SW480 (cell line): ENCODE results near the gene SQSTM1.
"Not testable (repeated sequence)": the region's sequence is repeated elsewhere in the genome, so short reads cannot be mapped to it uniquely, and the experiment has no call there.

Experiments used
- DNase-seq: peaks from one replicate; pipeline ENCODE4 v3.0.0-alpha.2; 2016; ENCODE audit warnings: low spot score

Gene SQSTM1

DNA sequence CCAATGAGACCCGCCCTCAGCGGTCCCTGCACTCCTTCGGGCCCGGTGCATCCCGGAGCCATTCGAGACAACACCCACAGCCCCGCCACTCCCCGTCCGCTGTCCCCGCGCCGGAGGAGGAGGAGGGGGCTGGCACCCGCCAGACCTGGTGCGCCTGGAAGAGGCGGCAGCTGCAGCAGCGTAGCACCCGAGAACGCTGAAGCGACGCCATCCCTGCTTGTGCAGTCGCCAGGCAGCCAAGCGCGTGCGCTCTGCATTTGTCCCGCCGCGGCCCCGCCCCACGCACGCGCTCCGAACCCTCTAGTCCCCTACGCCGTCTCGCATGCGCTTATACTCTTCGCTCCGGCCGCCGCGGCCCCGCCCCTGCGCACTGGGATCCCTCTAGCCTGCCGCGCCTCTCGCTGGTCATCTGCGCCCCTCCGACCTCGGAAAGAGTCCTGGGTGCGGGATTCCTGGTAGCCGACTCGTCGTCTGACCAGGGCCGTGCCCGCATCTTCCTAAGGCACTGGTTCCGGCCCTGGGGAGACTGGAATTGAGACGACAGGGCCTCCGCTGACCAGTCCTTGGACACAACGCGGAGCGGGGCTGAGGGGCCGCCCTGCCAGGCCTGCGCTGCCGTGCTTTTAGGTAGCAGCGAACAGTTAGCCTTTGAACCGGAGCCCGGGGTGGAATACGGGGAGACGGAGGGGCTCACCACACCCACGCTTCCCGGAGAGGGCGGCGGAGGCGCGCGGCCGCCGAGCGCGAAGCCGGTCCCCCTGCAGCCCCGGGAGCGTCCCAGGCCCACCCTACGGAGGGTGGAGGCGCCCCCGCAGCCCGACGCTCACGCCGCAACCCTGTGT is 38.1 kb downstream of the SQSTM1 start, which contains the start of gene MRNIP:
Gene MRNIP (minus strand): TSS at position 232 of the 842 bp plus-strand sequence. CDS start 21 bp downstream, at position 211.
- DNase-seq = peak; percentile 97

DNA sequence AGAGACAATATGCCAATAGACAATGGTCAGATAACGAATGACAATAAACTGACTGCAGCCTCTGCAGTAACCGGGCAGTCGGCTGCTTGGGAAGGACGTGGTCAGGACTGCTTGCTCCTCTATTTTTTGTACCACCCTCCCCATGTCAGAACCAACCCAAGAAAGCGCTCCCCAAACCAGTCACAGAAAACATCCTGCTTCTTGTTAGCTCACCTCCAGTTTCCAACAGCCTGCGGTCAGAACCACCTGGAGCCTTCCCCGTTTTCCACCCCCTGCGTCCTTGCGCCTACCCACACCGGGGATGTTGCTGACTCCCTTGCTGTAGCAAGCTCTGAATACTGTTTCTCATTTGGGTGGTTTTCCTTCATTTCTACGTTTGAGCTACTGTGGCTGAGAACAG is 39.6 kb downstream of the SQSTM1 start:
- DNase-seq = no peak

DNA sequence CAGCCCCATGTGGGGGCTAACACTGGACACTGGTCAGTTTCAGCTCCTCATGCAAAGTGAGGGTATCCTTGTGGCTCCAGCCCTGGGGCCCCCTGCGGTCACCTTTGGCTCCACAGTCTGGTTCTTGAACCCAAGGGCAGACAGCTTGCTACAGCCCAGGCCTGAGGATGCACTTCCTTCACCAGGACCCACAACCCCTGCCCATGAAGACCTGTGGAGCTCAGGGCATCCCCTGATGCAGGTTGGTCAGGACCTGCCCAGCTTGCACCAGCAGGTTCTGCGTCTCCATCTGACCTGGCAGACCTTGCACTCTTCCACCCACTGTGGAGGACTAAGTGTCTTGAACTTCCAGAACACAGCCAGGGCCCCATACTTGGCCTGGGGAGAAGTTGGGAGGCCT is 41.6 kb downstream of the SQSTM1 start:
- no peak for DNase-seq

DNA sequence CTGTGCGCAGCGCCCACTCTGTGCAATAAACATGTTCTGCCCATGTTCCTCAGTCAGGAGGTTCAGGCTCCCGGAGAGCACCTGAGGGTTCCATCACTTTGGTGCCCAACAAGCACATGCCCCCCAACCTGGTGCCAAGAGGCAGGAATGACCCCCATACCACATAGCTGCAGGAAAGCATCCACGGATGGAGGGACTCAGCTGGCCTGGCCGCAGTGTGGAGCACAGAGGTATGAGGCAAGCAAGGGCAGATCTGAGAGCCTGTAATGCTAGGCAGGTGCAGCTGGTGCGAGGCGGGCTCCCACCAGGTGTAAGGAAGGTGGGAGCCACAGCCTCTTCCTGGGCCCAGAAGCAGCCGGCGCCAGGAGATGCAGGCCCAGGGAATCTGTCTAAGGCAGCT is 42.2 kb downstream of the SQSTM1 start:
- DNase-seq = no peak

DNA sequence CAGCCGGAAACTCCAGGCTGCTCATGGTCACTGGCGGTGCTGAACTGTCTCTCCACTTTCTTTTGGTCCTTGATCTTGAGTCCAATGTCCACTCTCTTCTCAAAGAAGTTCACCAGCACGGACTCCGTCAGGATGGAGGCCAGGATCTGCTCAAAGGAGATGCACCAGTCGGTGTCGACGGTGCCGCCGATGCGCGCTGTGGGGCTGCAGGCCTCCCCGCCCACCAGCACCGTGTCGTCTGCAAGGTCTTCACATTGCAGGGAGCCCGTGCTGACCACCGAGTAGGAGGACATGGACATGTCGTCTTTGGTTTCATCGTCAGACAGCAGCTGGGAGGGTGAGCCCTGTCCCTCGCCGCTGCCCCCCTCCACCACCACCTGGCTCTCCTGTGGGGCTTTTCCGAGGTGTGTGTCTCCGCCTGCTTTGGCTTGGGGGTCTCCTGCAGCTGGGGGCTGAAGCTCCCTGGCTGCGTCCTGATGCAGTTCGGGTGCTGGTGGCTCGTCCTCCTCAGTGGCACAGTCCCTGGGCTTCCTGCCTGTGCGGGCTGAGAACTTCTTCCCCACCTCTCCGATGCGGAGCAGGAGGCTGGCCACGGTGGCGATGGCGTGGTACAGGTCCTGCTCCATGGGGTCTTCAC is 42.9 kb downstream of the SQSTM1 start:
- no peak for DNase-seq

DNA sequence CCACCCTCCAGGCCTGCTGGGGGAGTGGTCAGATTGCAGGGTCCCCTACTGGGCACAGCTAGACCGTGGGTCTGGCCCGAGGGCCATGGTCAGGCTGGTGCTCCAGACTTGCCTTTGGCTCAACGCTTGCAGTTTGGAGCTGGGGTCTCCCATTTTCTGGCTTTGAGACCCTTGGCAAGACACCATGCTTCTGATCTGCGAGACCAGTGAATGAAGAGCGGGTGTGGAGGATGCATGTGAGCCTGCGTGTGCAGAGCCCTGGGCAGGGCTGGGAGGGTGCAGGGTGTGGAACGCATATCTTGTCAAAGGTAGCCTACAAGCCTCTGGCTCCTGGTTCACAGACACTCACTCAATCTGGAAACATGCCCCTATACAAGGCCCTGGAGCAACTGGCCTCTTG is 44.0 kb downstream of the SQSTM1 start:
- DNase-seq = no peak

DNA sequence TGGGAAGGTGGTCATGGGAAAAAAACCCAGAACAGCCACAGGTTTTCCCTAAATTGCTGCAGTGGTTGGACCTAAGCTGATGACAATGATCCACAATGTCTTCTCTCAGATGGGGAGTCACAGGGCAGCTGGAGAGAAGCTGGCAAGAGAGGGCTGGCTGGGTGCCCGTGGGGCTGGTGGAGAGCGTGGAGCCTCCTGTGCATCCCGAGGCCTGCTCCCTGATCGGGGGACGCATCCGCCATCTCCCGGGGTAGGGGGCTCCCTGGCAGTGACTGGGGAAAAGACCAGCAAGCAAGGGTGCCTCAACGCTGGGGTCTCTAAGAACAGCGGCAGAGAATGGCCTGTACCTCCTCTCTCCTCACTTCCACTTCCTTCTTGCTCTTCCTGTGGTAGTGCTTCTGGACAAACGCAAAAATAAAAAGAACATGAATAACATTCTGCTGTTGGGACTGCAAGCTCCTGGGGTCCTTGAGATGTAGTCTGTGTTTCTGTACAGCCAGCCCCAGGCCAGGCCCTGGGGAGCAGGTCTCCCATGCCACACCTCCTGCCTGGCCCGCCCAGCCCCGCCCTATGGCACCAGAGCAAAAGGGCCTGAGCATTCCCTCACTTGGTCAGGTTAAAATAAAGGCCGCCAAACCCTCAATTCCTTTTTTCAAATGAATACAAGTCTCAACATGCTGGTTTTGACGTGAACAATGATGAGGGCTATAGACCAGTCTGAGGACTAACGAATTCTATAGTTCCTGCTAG is 45.0 kb downstream of the SQSTM1 start:
- no peak for DNase-seq

DNA sequence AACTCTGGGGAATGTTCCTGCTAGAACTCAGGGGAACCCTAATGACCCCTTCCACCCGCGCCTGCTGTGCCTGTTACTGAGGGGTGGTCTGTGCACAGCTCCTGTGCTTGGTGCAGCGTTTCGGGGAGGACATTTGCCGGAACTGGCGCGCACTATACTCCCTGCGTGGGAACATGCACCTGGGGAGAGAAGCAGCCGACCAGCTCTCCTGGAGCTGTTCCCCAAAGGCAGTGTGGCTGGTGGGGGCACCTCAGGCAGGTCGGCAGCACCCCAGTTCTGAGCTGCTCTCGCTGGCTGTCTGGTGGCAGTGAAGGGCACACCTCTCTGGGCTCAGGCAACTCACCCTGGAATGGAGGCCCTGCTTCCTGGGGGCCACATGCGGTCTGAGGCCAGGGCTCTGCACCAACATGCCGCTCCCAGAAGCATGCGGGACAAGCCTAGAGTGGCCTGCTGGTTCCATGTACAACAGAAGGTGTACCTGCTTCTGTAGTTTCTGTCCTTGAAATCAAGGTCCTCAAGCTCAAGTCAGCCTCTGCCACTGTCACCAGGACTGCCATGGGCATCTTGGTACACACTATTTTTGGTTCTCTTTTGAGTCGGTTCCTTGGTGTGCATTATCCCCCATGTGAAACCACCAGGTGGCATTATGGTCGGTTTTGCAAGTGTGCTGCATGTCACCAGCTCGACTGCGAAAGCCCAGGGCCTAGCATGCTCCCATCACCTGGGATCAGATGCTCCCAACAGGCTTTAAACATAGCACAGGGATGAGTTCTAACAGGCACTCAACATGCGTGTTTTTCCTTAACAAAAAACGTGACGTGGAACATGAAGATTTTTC is 45.8 kb downstream of the SQSTM1 start:
- no peak for DNase-seq

DNA sequence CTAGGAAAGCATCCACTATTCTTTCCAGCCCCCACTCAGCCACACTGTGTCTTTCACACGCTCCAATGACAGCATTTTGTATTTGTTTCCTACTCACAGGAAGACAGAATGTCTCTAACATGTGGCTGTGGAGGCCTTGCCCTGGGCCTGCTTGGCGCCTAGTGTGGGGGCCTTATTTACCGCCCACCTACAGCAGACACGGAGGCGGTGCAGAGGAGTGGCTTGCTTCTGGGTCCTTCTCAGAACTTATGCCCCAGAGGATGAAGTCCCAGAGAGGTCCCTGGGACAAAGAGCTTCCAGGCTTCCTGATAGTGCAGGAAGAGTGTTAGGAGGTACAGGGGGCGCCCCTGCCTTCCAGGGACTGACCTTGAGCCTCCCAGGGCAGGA is 46.4 kb downstream of the SQSTM1 start:
- no peak for DNase-seq

DNA sequence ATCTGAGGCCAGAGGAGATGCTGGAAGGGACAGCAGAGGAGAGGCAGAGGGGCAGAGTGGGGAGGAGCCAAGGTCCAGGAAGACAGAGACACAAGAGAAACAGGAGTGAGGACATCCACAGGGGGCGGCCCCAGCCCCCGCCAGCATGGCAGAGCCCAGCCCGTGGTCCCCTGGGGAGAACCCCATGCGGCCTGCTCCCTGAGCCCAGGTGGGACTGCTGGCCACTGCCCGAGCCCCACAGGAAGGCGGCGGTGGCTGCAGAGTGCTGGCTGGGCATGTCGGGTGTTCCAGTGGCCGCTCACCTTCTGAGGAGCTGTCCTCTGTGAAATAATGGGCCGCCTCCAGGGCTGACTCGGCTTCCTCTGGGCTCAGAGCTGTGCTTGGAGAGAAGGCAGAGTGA is 46.8 kb downstream of the SQSTM1 start:
- DNase-seq = no peak

DNA sequence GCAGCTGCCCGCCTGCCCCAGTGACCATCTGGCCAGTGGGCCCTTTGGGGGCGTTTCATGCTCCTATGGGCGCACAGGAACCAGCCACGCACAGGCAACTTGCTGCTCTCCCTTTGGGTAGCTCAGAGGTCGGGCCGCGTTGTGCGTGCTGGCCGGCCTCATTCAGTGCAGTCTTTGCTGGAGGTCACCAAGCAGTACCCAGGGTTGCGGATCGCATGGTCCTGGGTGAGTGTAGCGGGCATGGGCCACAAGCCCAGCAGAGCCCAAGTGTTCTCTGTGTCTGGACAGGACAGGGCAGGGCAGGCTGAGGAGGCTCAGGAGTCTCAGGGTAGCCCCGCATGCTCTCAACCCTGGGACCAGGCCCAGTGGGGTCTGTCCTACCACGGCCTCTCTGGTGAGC is 47.8 kb downstream of the SQSTM1 start:
- DNase-seq = no peak

DNA sequence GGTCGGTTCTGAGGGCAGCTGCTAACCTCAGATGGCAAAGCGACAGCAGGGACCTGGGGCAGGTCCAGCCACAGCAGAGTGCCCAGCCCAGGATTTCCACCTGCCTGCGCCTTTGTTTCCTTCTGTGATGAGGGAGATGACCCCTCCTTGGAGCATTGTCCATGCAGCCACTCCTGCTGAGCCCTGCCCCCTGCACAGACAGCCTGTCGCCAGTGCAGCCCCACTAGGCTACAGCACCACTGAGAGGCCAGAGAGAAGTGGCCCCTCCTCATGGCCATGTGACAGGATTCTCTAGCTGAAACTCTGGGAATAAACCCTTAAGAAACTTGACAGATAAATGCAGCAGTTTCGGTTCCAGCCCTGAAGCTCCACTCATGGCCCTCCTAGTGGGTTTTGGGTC is 48.4 kb downstream of the SQSTM1 start:
- no peak for DNase-seq

DNA sequence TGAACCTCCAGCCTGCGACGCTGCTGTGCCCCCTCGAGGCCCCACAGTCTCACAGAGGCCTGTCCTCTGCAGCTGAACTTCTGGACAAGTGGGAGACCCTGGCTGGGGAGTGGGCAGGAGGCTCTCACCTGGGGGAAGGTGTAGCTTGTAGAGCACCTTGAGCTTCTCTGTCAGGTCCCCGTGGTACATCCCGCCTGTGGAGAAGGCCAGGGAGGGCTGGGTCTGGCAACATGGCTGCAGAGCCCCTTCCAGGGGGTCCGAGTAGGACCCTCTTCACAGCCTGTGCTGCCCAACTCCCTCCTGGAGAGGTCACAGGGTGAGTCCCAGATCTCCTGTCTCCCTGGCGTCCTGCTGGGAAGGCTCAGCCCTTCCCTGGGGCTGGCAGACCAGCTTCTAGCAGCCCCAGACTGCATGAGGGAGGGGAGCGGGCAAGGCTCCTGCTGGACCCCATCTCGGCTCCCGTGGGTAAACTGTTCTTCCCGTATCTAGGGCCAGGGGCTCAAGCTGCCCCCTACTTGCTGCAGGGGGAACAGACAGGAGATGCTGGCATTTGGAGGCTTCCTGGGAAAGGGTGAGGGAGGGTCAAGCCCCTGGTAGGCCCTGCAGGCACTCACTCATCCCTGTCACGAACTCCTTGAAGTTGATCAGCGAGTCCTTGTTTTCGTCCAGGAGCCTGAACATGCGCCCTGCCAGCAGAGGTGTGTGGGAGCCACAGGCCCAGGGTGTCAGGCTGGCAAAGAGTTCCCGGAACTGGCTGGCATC is 49.1 kb downstream of the SQSTM1 start:
- DNase-seq = no peak

DNA sequence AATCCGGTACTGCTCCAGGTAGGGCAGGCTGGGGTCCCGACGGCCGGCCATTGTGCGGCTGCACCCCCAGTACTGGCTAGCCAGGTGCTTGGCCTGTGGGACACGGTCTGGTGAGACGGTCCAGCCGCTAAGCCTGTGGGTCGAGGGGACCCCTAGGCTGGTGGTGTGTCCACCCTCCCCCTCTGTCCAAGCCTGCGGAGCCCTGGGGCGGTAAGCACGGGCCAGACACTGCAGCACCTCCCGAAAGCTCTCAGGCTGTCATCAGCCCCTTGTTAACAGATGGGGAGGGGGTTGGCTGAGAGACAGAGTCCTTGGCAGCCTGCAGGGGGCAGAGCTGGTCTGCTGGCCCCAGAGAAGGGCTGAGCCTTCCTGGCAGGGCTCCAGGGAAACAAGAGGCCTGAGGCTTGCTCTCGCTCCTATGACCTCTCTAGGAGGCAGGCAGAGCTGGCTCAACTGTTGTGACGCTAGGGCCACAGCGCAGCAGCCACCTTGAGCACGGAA is 49.7 kb downstream of the SQSTM1 start:
- no peak for DNase-seq

DNA sequence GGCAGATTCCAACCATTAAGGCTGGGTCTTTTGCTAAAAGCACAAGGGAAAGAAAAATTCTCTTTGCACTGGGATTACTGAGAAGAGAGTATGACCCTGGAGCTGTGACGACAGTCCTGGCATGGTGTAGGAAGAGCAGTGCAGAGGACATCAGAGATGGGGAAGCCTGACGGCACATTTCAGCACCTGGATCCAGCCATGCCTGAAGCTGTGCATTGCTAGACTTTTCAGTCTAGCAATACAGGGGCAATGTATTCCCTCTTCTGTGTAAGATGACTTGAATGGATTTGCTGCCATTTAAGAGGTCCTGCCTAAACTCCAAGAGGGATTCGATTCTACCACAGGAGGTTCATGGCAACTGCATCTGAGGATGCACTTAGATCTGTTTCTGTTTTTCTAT is 50.2 kb downstream of the SQSTM1 start:
- DNase-seq = no peak

DNA sequence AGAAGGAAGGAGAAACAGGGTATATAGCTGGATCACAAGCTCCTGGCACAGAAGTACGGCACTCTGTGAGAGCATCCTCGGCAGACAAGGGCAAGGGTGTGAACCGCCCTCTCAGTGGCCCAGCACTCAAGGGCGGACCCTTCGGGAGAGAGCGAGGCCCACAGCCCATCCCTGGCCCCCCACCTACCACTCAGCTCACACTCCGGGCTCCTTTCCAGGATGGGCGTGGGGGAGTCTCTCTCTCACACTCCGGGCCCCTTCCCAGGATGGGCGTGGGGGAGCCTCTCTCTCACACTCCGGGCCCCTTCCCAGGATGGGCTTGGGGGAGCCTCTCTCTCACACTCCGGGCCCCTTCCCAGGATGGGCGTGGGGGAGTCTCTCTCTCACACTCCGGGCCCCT is 50.8 kb downstream of the SQSTM1 start:
- DNase-seq = not testable (repeated sequence)

DNA sequence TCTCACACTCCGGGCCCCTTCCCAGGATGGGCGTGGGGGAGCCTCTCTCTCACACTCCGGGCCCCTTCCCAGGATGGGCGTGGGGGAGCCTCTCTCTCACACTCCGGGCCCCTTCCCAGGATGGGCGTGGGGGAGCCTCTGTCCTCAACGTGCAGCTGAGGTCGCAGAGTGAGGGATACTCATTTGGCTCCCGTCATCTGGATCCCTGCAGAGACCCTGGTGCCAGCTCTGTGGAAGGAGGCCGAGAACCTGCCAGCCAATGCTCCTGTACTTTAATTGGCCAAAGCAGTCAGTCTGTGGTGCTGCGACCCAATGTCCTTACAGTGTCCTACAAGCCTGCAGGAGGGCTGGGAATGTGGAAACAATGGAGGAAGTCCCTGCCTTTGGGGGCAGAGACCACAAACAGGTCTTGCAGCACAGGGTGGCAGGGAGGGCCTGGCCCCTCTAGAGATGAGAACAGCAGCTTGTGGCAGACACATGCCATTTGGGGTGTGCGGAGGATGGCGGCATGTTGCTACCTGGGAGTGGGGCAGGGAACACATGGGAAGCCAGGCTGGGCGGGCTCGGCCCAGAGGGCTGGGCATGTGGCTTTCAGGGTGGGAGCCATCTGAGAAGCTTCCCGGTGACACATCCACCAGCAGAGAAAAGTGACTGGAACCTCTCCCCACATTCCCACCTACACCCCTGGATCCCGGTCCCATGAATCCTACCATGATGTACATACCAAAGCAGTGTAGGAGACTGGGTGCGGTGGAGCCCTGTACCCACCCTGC is 51.5 kb downstream of the SQSTM1 start:
- no peak for DNase-seq

DNA sequence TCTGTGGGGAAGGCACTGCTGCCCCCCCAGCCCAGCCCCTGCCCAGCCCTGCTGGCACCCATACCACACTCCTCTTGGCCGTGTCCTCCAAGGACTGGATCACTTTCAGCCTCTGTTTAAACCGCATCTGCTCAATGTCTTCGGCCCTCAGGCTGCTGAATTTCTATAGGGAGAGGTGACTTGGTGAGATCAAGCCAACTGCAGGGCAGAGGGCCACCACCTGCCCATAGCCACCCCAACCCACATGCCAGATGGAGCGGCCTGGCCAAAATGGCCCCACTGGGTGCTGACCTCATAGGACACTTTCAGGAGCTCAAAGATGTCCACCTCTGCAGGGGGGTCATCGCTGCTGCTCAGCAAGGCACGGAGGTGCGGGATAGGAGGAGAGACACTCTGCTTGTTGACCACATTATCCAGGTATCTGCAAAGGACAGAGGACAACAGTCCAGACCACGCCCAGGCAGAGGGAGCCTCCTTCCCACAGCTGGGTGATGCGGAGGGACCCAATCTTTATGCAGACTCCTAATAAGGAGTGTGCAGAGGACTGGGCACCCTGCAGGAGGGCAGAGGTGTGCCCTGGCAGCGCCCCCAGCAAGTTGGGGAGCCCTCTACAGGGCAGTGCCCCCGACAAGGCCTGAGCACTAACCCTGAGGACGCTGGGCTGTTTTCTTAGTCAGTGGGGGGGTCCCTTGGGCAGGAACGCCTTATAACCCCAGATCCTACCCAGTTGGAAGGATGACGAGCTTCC is 52.3 kb downstream of the SQSTM1 start:
- no peak for DNase-seq

DNA sequence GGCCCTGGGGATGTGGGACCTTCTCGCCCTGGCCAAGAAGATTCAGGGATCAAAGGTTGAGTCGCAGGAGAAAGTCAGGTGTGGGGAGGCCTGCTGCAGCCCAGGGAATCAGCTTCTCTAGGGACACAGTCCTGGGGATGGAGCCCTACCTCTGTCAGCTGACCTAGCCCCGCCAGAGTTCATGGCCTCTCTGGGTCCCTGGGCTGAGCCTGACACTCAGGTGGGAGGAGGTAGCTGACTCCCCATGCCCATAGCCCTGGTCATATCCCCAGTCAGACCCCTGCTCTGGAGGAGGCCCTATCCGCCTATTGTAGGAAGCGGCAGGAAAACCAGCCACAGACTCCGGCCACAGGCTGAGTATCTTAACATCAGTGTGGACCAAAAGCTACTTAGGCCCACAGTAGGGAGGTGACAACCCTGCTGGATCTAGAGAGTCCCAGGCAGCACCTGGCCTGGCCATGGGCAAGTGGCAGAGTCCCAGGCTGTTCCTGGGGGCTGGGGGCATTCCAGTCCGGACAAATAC is 52.9 kb downstream of the SQSTM1 start:
- DNase-seq = no peak
